H9 (cell line): ENCODE measurements around the gene ANKRD13B. TPM values are rescaled to one million over a fixed set of nuclear protein-coding genes. Genes with fewer than 3 reads are reported as not detected.
A peak's percentile ranks its signal among the peaks of the same experiment; 100 is the strongest.

Experiments
- DNase-seq: peaks from one replicate; pipeline ENCODE4 v3.0.0-alpha.2; 2017
- H2AFZ ChIP-seq: one replicate; pipeline ENCODE4 v1.6.1; 2013; ENCODE audit warnings: mild to moderate bottlenecking, low read length, control low read depth, moderate library complexity
- H2AK5ac ChIP-seq: 2 replicates; pipeline ENCODE4 v1.6.1; 2013; ENCODE audit warnings: low read length, control low read depth, mixed read lengths; ENCODE audit not compliant: insufficient read length
- H2BK120ac ChIP-seq: one replicate; pipeline ENCODE4 v1.6.1; 2013; ENCODE audit warnings: low read depth, mild to moderate bottlenecking, low read length, control low read depth, inconsistent platforms; ENCODE audit not compliant: poor library complexity, severe bottlenecking
- H2BK12ac ChIP-seq: 2 replicates; pipeline ENCODE4 v1.6.1; 2013; ENCODE audit warnings: low read length, control low read depth, mixed read lengths, low read depth; ENCODE audit not compliant: insufficient read length
- H2BK15ac ChIP-seq: 2 replicates; pipeline ENCODE4 v1.6.1; 2013; ENCODE audit warnings: low read depth, low read length, control low read depth
- H2BK20ac ChIP-seq: one replicate; pipeline ENCODE4 v1.6.1; 2013; ENCODE audit warnings: low read depth, mild to moderate bottlenecking, low read length, control low read depth, inconsistent platforms; ENCODE audit not compliant: poor library complexity, severe bottlenecking
- H2BK5ac ChIP-seq: 2 replicates; pipeline ENCODE4 v1.6.1; 2013; ENCODE audit warnings: low read length, control low read depth, mixed read lengths; ENCODE audit not compliant: insufficient read length
- H3K14ac ChIP-seq: 2 replicates; pipeline ENCODE4 v1.6.1; 2013; ENCODE audit warnings: low read length, control low read depth; ENCODE audit not compliant: insufficient read depth
- H3K18ac ChIP-seq: 2 replicates; pipeline ENCODE4 v1.6.1; 2013; ENCODE audit warnings: low read depth, mild to moderate bottlenecking, mixed read lengths, low read length, control low read depth; ENCODE audit not compliant: insufficient read length
- H3K23ac ChIP-seq: 2 replicates; pipeline ENCODE4 v1.6.1; 2013; ENCODE audit warnings: low read length, control low read depth, mixed read lengths, low read depth; ENCODE audit not compliant: insufficient read length
- H3K23me2 ChIP-seq: 2 replicates; pipeline ENCODE4 v1.6.1; 2013; ENCODE audit warnings: low read depth, mild to moderate bottlenecking, mixed read lengths, low read length, control low read depth; ENCODE audit not compliant: insufficient read length, poor library complexity, severe bottlenecking
- H3K27ac ChIP-seq: 2 replicates; pipeline ENCODE4 v1.5.1; 2013; ENCODE audit warnings: low read length, control low read depth, mixed read lengths, low read depth; ENCODE audit not compliant: insufficient read length
- H3K27me3 ChIP-seq: 2 replicates; pipeline ENCODE4 v1.6.1; 2013; ENCODE audit warnings: low read length, control low read depth, inconsistent platforms; ENCODE audit not compliant: insufficient read depth
- H3K4ac ChIP-seq: 2 replicates; pipeline ENCODE4 v1.6.1; 2013; ENCODE audit warnings: low read depth, mild to moderate bottlenecking, control low read depth, inconsistent platforms, low read length, moderate library complexity
- H3K4me1 ChIP-seq: 2 replicates; pipeline ENCODE4 v1.6.1; 2013; ENCODE audit warnings: low read length, control low read depth, inconsistent platforms; ENCODE audit not compliant: insufficient read depth
- H3K4me2 ChIP-seq: 2 replicates; pipeline ENCODE4 v1.6.1; 2013; ENCODE audit warnings: low read length, control low read depth, mixed read lengths; ENCODE audit not compliant: insufficient read length, insufficient read depth
- H3K56ac ChIP-seq: 2 replicates; pipeline ENCODE4 v1.6.1; 2013; ENCODE audit warnings: low read depth, mild to moderate bottlenecking, mixed read lengths, low read length, control low read depth; ENCODE audit not compliant: insufficient read length
- H3K79me1 ChIP-seq: 2 replicates; pipeline ENCODE4 v1.6.1; 2013; ENCODE audit warnings: low read depth, mild to moderate bottlenecking, moderate library complexity, low read length, control low read depth, inconsistent platforms; ENCODE audit not compliant: insufficient read depth, poor library complexity, severe bottlenecking
- H3K79me2 ChIP-seq: 2 replicates; pipeline ENCODE4 v1.6.1; 2013; ENCODE audit warnings: low read length, control low read depth, inconsistent platforms; ENCODE audit not compliant: insufficient read depth
- H3K9ac ChIP-seq: 2 replicates; pipeline ENCODE4 v1.6.1; 2013; ENCODE audit warnings: low read length, control low read depth, mixed read lengths; ENCODE audit not compliant: insufficient read length; ENCODE audit errors: extremely low read depth
- H3K9me3 ChIP-seq: one replicate; pipeline ENCODE4 v1.6.1; 2013; ENCODE audit warnings: low read depth, low read length, inconsistent platforms; ENCODE audit not compliant: control insufficient read depth
- H3T11ph ChIP-seq: one replicate; pipeline ENCODE4 v1.6.1; 2013; ENCODE audit warnings: mild to moderate bottlenecking, low read length, control low read depth, inconsistent platforms
- H4K20me1 ChIP-seq: one replicate; pipeline ENCODE4 v1.6.1; 2013; ENCODE audit not compliant: control insufficient read depth, insufficient read length, insufficient read depth
- H4K5ac ChIP-seq: 2 replicates; pipeline ENCODE4 v1.6.1; 2013; ENCODE audit warnings: low read depth, mild to moderate bottlenecking, mixed read lengths, low read length, control low read depth; ENCODE audit not compliant: insufficient read length
- H4K8ac ChIP-seq: replicated peaks from 2 replicates; pipeline ENCODE4 v1.6.1; 2013; ENCODE audit warnings: low read length, control low read depth, mixed read lengths, low read depth; ENCODE audit not compliant: insufficient read length
- H4K91ac ChIP-seq: 2 replicates; pipeline ENCODE4 v1.6.1; 2013; ENCODE audit warnings: low read depth, mild to moderate bottlenecking, moderate library complexity, mixed read lengths, low read length, control low read depth; ENCODE audit not compliant: insufficient read length
- H3K27ac Mint-ChIP-seq, 3 experiments: 2 replicates in 2 of 3; 3 replicates in 1 of 3; pipeline ENCODE4 v1.8.0; 2020 to 2021; ENCODE audit warnings: mixed read lengths in 3 of 3, mild to moderate bottlenecking in 1 of 3, moderate library complexity in 1 of 3
- H3K27me3 Mint-ChIP-seq: 2 replicates; pipeline ENCODE4 v1.8.0; 2021; ENCODE audit warnings: low read depth, mild to moderate bottlenecking, moderate library complexity, mixed read lengths
- H3K36me3 Mint-ChIP-seq, 3 experiments: 2 replicates in 2 of 3; 3 replicates in 1 of 3; pipeline ENCODE4 v1.8.0; 2020 to 2021; ENCODE audit warnings: low read depth in 3 of 3, mixed read lengths in 3 of 3; ENCODE audit not compliant: insufficient read depth in 1 of 3
- H3K4me1 Mint-ChIP-seq, 2 experiments: 2 replicates each; pipeline ENCODE4 v1.8.0; 2020; ENCODE audit warnings: mixed read lengths in 2 of 2
- H3K4me3 Mint-ChIP-seq, 2 experiments: 2 replicates in 1 of 2; 3 replicates in 1 of 2; pipeline ENCODE4 v1.8.0; 2020 to 2021; ENCODE audit warnings: mild to moderate bottlenecking in 2 of 2, mixed read lengths in 2 of 2, moderate library complexity in 1 of 2
- H3K9me3 Mint-ChIP-seq, 2 experiments: 2 replicates in 1 of 2; 3 replicates in 1 of 2; pipeline ENCODE4 v1.8.0; 2020; ENCODE audit warnings: mild to moderate bottlenecking in 2 of 2, mixed read lengths in 2 of 2, moderate library complexity in 1 of 2
- WGBS: extraction: QIAGEN DNeasy Blood & Tissue Kit; methylation state at CpG from one replicate; pipeline ENCODE4 v1.1.7; 2013; ENCODE audit warnings: missing lambda C conversion rate, low lambda C conversion rate, mixed read lengths; ENCODE audit not compliant: insufficient read length; ENCODE audit errors: extremely low coverage; 5-methylcytosine and 5-hydroxymethylcytosine counted together
- total RNA-seq: library from RNA; stranded (reverse); gene quantifications from 2 replicates; pipeline ENCODE4 v1.2.1, GENCODE V29; 2021
- TF ChIP-seq, protein P1 (sequence below): fragments of 200-600 bp; sonication (generic); conservative IDR thresholded peaks from 3 replicates; pipeline ENCODE4 v1.8.0; 2021; ENCODE audit warnings: antibody characterized with exemption, mild to moderate bottlenecking

Gene ANKRD13B
- total RNA-seq, 1 experiment from 2014 or later, result 24.2 TPM

DNA sequence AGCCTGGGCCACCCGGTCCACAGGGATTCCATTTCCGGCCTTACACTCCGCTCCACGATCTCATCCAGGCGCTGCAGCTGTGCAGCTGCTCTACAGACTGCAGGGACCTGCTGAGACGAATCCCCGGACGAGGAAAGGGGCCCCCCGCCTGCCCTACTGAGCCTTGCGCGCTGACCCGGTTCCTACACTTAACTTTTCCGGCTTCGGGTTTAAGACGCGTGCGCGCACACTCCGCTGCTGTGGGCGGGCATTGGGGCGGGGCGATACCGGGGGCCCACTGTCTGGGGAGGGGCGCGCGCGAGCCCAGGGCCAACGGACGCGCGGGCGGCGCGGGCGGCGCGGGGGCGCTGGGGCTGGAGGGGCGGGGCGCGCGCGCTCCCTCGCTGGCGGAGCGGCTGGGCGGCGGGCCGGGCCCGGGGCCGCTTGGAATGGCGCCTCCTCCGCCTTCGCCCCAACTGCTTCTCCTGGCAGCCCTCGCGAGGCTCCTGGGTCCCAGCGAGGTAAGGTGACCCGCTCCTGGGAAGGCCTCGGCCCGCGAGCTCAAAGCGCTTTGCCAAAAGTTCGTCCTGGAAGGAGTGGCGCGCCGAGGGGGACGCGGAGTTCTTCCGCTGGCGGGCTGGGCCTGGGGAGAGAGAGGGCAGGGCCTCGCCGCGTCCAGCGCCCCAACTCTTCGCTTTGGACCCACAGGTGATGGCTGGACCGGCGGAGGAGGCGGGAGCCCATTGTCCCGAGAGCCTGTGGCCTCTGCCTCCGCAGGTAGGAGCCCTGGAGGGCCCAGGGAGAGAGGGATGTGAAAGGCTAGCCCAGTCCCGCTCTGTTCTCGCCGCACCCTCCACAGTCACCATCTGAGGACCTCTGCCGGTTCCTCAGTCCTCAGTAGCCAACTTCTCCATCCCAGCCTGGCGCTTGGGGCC, 24.3 kb upstream of the ANKRD13B start, which contains the start of gene TP53I13:
Gene TP53I13 (plus strand): TSS at position 371 of the 914 bp plus-strand sequence. CDS start 58 bp downstream, at position 429.
- peak within 1 kb of the TSS; percentile 47 to 88 (median 87); a peak in 3 of 7 replicates for H3K27ac Mint-ChIP-seq
- Histone ChIP-seq H3K79me2 (no peaks in the 10 kb centered on the region), H3K23me2 (peaks cover 23% of the 10 kb centered on the region), H3K79me1 (no peaks in the 10 kb centered on the region), H4K20me1 (no peaks in the 10 kb centered on the region), H4K91ac (no peak within 1 kb of the TSS), H2BK120ac (no peak within 1 kb of the TSS), H2BK15ac (no peak within 1 kb of the TSS), H2BK5ac (no peak within 1 kb of the TSS), H3K4me1 (no peaks in the 10 kb centered on the region), H3K56ac (no peak within 1 kb of the TSS), H2BK20ac (no peak within 1 kb of the TSS), H2AK5ac (no peak within 1 kb of the TSS), H3K9me3 (no peaks in the 10 kb centered on the region), H3K9ac (peak within 1 kb of the TSS; percentile 54), H3K18ac (no peak within 1 kb of the TSS), H3K23ac (no peak within 1 kb of the TSS), H4K5ac (no peak within 1 kb of the TSS), H4K8ac (no peak within 1 kb of the TSS), H2AFZ (no peak within 1 kb of the TSS), H3K4ac (no peak within 1 kb of the TSS), H3T11ph (no peak within 1 kb of the TSS), H3K4me2 (peak within 1 kb of the TSS; percentile 64), H2BK12ac (no peak within 1 kb of the TSS), H3K27me3 (peaks cover 8% of the 10 kb centered on the region; the same call in 1 of the 2 replicates), H3K14ac (peak within 1 kb of the TSS; percentile 84; the same call in 1 of the 2 replicates), H3K27ac (no peak within 1 kb of the TSS)
- TF ChIP-seq, protein P1, sequence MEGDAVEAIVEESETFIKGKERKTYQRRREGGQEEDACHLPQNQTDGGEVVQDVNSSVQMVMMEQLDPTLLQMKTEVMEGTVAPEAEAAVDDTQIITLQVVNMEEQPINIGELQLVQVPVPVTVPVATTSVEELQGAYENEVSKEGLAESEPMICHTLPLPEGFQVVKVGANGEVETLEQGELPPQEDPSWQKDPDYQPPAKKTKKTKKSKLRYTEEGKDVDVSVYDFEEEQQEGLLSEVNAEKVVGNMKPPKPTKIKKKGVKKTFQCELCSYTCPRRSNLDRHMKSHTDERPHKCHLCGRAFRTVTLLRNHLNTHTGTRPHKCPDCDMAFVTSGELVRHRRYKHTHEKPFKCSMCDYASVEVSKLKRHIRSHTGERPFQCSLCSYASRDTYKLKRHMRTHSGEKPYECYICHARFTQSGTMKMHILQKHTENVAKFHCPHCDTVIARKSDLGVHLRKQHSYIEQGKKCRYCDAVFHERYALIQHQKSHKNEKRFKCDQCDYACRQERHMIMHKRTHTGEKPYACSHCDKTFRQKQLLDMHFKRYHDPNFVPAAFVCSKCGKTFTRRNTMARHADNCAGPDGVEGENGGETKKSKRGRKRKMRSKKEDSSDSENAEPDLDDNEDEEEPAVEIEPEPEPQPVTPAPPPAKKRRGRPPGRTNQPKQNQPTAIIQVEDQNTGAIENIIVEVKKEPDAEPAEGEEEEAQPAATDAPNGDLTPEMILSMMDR, result no peak
- H3K27me3 Mint-ChIP-seq, result peaks cover 47% of the 10 kb centered on the region
- peak within 1 kb of the TSS; percentile 81 to 90 for H3K4me3 Mint-ChIP-seq
- H3K4me1 Mint-ChIP-seq, result peaks cover 13 to 23% of the 10 kb centered on the region in 2 experiments
- DNase-seq, result peak; percentile 92
- peaks cover 3 to 11% (median 9%) of the 10 kb centered on the region in 3 experiments; a peak in 5 of 7 replicates for H3K36me3 Mint-ChIP-seq
- no CpG with 5 or more reads among the region's 85 CpGs for WGBS
- no peaks in the 10 kb centered on the region; a peak in 1 of 5 replicates for H3K9me3 Mint-ChIP-seq
